OCI-LY7 (cell line): ENCODE data around the gene RMND1. TPM values are rescaled to one million over a fixed set of nuclear protein-coding genes. Genes with fewer than 3 reads are reported as not detected.
"Not testable (repeated sequence)": the region's sequence is repeated elsewhere in the genome, so short reads cannot be mapped to it uniquely, and the experiment has no call there.

Source experiments
- BruUV-seq: library from RNA; stranded (reverse); fragments of 400-500 nt; replicated peaks from 2 replicates; lab custom pipeline; 2021; lab: Mats Ljungman, UMichigan
- CTCF ChIA-PET: fragments of 300-600 bp; sonication (Branson Sonifier 250); formaldehyde crosslinking; loops from one replicate; lab custom pipeline; 2022; ENCODE audit warnings: antibody characterized with exemption; ENCODE audit not compliant: unreplicated experiment; lab: Charles Lee
- POLR2A ChIA-PET: fragments of 300-600 bp; sonication (Branson Sonifier 250); formaldehyde crosslinking; loops from one replicate; lab custom pipeline; 2022; ENCODE audit warnings: antibody characterized with exemption; lab: Charles Lee
- DNase-seq: peaks from one replicate; pipeline ENCODE4 v3.0.0-alpha.2; 2015; ENCODE audit warnings: low spot score
- H2AFZ ChIP-seq: fragments of 200-600 bp; sonication (generic), shearing (Covaris generic); 2 replicates; pipeline ENCODE4 v1.6.1; 2014; ENCODE audit warnings: mild to moderate bottlenecking, antibody characterized with exemption, low read length, moderate library complexity
- H3K27ac ChIP-seq: fragments of 200-600 bp; sonication (generic); 2 replicates; pipeline ENCODE4 v1.5.1; 2014; ENCODE audit warnings: mixed run types, low read depth, mild to moderate bottlenecking, moderate library complexity, low read length, inconsistent platforms; ENCODE audit not compliant: poor library complexity, severe bottlenecking
- H3K36me3 ChIP-seq: fragments of 200-600 bp; sonication (generic); 2 replicates; pipeline ENCODE4 v1.6.1; 2014; ENCODE audit warnings: mild to moderate bottlenecking, antibody characterized with exemption, low read length, moderate library complexity, mixed read lengths; ENCODE audit not compliant: insufficient read depth
- H3K4me1 ChIP-seq: fragments of 200-600 bp; sonication (generic); 2 replicates; pipeline ENCODE4 v1.5.1; 2014; ENCODE audit warnings: mild to moderate bottlenecking, low read length; ENCODE audit not compliant: insufficient read depth, poor library complexity, severe bottlenecking
- H3K4me2 ChIP-seq: fragments of 200-600 bp; sonication (generic); 2 replicates; pipeline ENCODE4 v1.6.1; 2014; ENCODE audit warnings: mild to moderate bottlenecking, low read length
- H3K4me3 ChIP-seq: fragments of 200-600 bp; sonication (generic); 2 replicates; pipeline ENCODE4 v1.5.1; 2014; ENCODE audit warnings: mild to moderate bottlenecking, low read depth, low read length; ENCODE audit not compliant: poor library complexity, severe bottlenecking
- H3K79me2 ChIP-seq: fragments of 200-600 bp; sonication (generic); 2 replicates; pipeline ENCODE4 v1.6.1; 2016; ENCODE audit warnings: low read depth, mild to moderate bottlenecking, low read length, moderate library complexity, mixed read lengths; ENCODE audit not compliant: insufficient read depth
- H3K9me2 ChIP-seq: fragments of 200-600 bp; sonication (generic); 2 replicates; pipeline ENCODE4 v1.6.1; 2016; ENCODE audit warnings: mild to moderate bottlenecking, low read length, mixed read lengths; ENCODE audit not compliant: insufficient read depth
- H3K9me3 ChIP-seq: fragments of 200-600 bp; sonication (generic); 2 replicates; pipeline ENCODE4 v1.6.1; 2014; ENCODE audit warnings: mild to moderate bottlenecking, mixed run types, low read length, mixed read lengths
- H4K20me1 ChIP-seq: fragments of 200-600 bp; sonication (generic); 2 replicates; pipeline ENCODE4 v1.6.1; 2014; ENCODE audit warnings: mild to moderate bottlenecking, antibody characterized with exemption, low read length, moderate library complexity, mixed read lengths; ENCODE audit not compliant: insufficient read depth
- CTCF ChIP-seq: fragments of 200-600 bp; sonication (generic); conservative IDR thresholded peaks from 2 replicates; pipeline ENCODE4 v1.5.1; 2014; ENCODE audit warnings: mild to moderate bottlenecking, antibody characterized with exemption, low read length, moderate library complexity, mixed read lengths
- EZH2phosphoT487 ChIP-seq: fragments of 200-600 bp; sonication (generic); IDR thresholded peaks from 2 replicates; pipeline ENCODE4 v1.6.1; 2018; ENCODE audit warnings: low read depth, borderline replicate concordance, mild to moderate bottlenecking, mixed run types, antibody characterized with exemption, low read length, moderate library complexity, mixed read lengths
- intact Hi-C: fragments of 100-400 bp; cut with micrococcal nuclease; formaldehyde crosslinking; loops from one replicate; pipeline ENCODE4 v1.10.0; 2022; ENCODE audit not compliant: unreplicated experiment
- total RNA-seq, 2 experiments: library from RNA; depleted of rRNA in 1 of 2; stranded (reverse); fragments of >200 nt in 1 of 2; shearing (Covaris generic) in 1 of 2; gene quantifications; 2 replicates each; pipeline ENCODE4 v1.2.3, GENCODE V29; 2014 to 2022

The RMND1 gene
- total RNA-seq, 2 experiments from 2014 or later: 21.2 to 22.3 TPM

GRCh38 chr6:151475653-151476523 lies 24.0 kb upstream of the RMND1 start:
- H3K4me1 ChIP-seq: peaks cover 15% of the 10 kb centered on the region
- H3K4me3 ChIP-seq: no peak overlapping the region
- no peaks in the 10 kb centered on the region for H3K9me3 ChIP-seq
- intact Hi-C loops: loop anchor here (2.0 to 5.0 kb wide), 2 partner anchors 23 to 69 kb away; partner anchors contain the start of gene RMND1
- ChIA-PET CTCF (no interaction called here), POLR2A (interaction anchor here (0.6 to 0.8 kb wide), 3 partner anchors 71 to 822 kb away, joined by 3 read pairs; no protein-coding TSS in a partner anchor)
- H3K27ac ChIP-seq: no peak overlapping the region
- H2AFZ ChIP-seq: peak overlapping the region; percentile 87
- DNase-seq: peak; percentile 68
- H3K36me3 ChIP-seq: no peaks in the 10 kb centered on the region
- TF ChIP-seq CTCF (peak; percentile 96), EZH2phosphoT487 (no peak)
- peak overlapping the region; percentile 58 for H3K4me2 ChIP-seq
- no peaks in the 10 kb centered on the region for H3K79me2 ChIP-seq
- no peaks in the 10 kb centered on the region for H4K20me1 ChIP-seq
- no TSS peak for BruUV-seq
- H3K9me2 ChIP-seq: no peaks in the 10 kb centered on the region

GRCh38 chr6:151464702-151465101 lies 12.8 kb upstream of the RMND1 start:
- H3K79me2 ChIP-seq: no peaks in the 10 kb centered on the region
- no peak overlapping the region for H2AFZ ChIP-seq
- BruUV-seq: no TSS peak
- intact Hi-C loops: no loop called here
- no peak overlapping the region for H3K4me2 ChIP-seq
- ChIA-PET CTCF (no interaction called here), POLR2A (no interaction called here)
- H3K9me3 ChIP-seq: no peaks in the 10 kb centered on the region
- H3K9me2 ChIP-seq: no peaks in the 10 kb centered on the region
- no peak for DNase-seq
- H3K4me3 ChIP-seq: no peak overlapping the region
- H3K27ac ChIP-seq: no peak overlapping the region
- peaks cover 5% of the 10 kb centered on the region for H3K4me1 ChIP-seq
- H4K20me1 ChIP-seq: no peaks in the 10 kb centered on the region; the same call in 1 of the 2 replicates
- TF ChIP-seq CTCF: no peak
- peaks cover 57% of the 10 kb centered on the region for H3K36me3 ChIP-seq

GRCh38 chr6:151461673-151462072 lies 9.7 kb upstream of the RMND1 start:
- no TSS peak for BruUV-seq
- Histone ChIP-seq H3K9me2 (no peaks in the 10 kb centered on the region), H4K20me1 (no peaks in the 10 kb centered on the region; the same call in 1 of the 2 replicates), H3K4me2 (no peak overlapping the region), H3K27ac (no peak overlapping the region), H3K79me2 (no peaks in the 10 kb centered on the region), H3K4me1 (peaks cover 12% of the 10 kb centered on the region), H3K36me3 (peaks cover 77% of the 10 kb centered on the region), H3K4me3 (no peak overlapping the region), H2AFZ (no peak overlapping the region), H3K9me3 (no peaks in the 10 kb centered on the region)
- ChIA-PET POLR2A (interaction anchor here (0.6 kb wide), 1 partner anchor 14 kb away, joined by 3 read pairs; no protein-coding TSS in a partner anchor), CTCF (no interaction called here)
- intact Hi-C loops: no loop called here
- no peak for DNase-seq
- TF ChIP-seq EZH2phosphoT487: no peak
- no peak for TF ChIP-seq CTCF

GRCh38 chr6:151455751-151456398 lies 3.9 kb upstream of the RMND1 start:
- H3K4me2 ChIP-seq: peak overlapping the region; percentile 58; the same call in 1 of the 2 replicates
- BruUV-seq, H3K27ac ChIP-seq, H3K9me3 ChIP-seq, H3K4me3 ChIP-seq, H4K20me1 ChIP-seq, H3K9me2 ChIP-seq, POLR2A ChIA-PET, DNase-seq, H2AFZ ChIP-seq, CTCF ChIA-PET: not testable (repeated sequence)
- H3K36me3 ChIP-seq: peaks cover 44% of the 10 kb centered on the region
- intact Hi-C loops: loop anchor here (10.0 kb wide), 1 partner anchor 1229 kb away; no protein-coding TSS in a partner anchor
- peaks cover 34% of the 10 kb centered on the region for H3K79me2 ChIP-seq
- H3K4me1 ChIP-seq: peaks cover 26% of the 10 kb centered on the region
